Psoas muscle (tissue), 8 donors: Measurements from ENCODE around the gene SLC16A7. TPM values are rescaled to one million over a fixed set of nuclear protein-coding genes. Genes with fewer than 3 reads are reported as not detected.

Experiments used
- ATAC-seq, 4 donors: fragments of 200-7000 bp; cut with Tn5 transposase; one replicate each; pipeline ENCODE4 v1.9.1; 2020; ENCODE audit warnings: moderate library complexity in 3 of 4, mild to moderate bottlenecking in 2 of 4
- DNase-seq, 2 donors: peaks; one replicate each; pipeline ENCODE4 v3.0.0-alpha.2; 2020
- H3K27ac ChIP-seq: fragments of 200-600 bp; one replicate; pipeline ENCODE4 v1.8.0; 2022
- H3K27me3 ChIP-seq, 3 donors: fragments of 200-600 bp in 1 of 3; one replicate each; pipeline versions ENCODE4 v1.6.1 to v1.8.0; 2013 to 2022; ENCODE audit warnings: low read length in 2 of 3, mild to moderate bottlenecking in 2 of 3, moderate library complexity in 1 of 3; ENCODE audit not compliant: insufficient read depth in 3 of 3
- H3K36me3 ChIP-seq, 2 donors: fragments of 200-600 bp in 1 of 2; one replicate each; pipeline versions ENCODE4 v1.6.1 to v1.8.0; 2013 to 2022; ENCODE audit warnings: low read depth in 1 of 2, mild to moderate bottlenecking in 1 of 2, moderate library complexity in 1 of 2; ENCODE audit not compliant: insufficient read depth in 1 of 2
- H3K4me1 ChIP-seq: fragments of 200-600 bp; one replicate; pipeline ENCODE4 v1.8.0; 2022
- H3K4me3 ChIP-seq: fragments of 200-600 bp; one replicate; pipeline ENCODE4 v1.8.0; 2022; ENCODE audit warnings: mild to moderate bottlenecking
- H3K9me3 ChIP-seq: fragments of 200-600 bp; one replicate; pipeline ENCODE4 v1.8.0; 2022
- CTCF ChIP-seq: fragments of 200-600 bp; IDR thresholded peaks from one replicate; pipeline ENCODE4 v1.8.0; 2022; ENCODE audit warnings: antibody characterized with exemption
- WGBS, 3 donors: extraction: QIAGEN DNeasy Blood & Tissue Kit; methylation state at CpG; one replicate each; pipeline versions ENCODE4 v1.1.6 to v1.1.7; 2013; 5-methylcytosine and 5-hydroxymethylcytosine counted together
- intact Hi-C, 2 donors: fragments of 100-400 bp; cut with DNase I; formaldehyde crosslinking; loops; one replicate each; pipeline versions ENCODE4 v1.11.0 to v1.14.2; 2022
- polyA plus RNA-seq, 3 donors: library from polyadenylated mRNA; stranded (reverse); fragments of 200-250 nt; gene quantifications; one replicate each; pipeline ENCODE4 v1.2.3, GENCODE V29; 2013
- total RNA-seq, 4 donors: library from RNA; stranded (reverse); fragmentation: NEBNext Ultra II Directional in 2 of 4; extraction: Animal tissue kit (Norgen Biotek cat#: 25700) in 2 of 4; gene quantifications; one replicate each; pipeline versions ENCODE4 v1.2.1 to v1.2.4, GENCODE V29; 2021 to 2023
- donor health status: healthy with polysubstance abuse.
- donor health status: DM: no; HTN: no; CAD: no; lungs with moderate emphysema.
- donor health status: Bipolar disorder and iron deficiency.
- donor health status: healthy.
- donor health status: DM: yes; HTN: yes; CAD: no.
- donor health status: DM: no; HTN: no; CAD: no.
- donor health status: DM: no; HTN: no; CAD: no.
- donor health status: DM: yes; HTN: yes; CAD: no.

The SLC16A7 gene
- total and polyA plus RNA-seq, 7 donors: 0.49 to 27.4 (median 5.0) TPM

- no peak for ATAC-seq
- no peaks in the 10 kb centered on the region for H3K4me1 ChIP-seq
- H3K9me3 ChIP-seq: no peaks in the 10 kb centered on the region
- H3K27ac ChIP-seq: no peak overlapping the region
- TF ChIP-seq CTCF: no peak
- DNase-seq: no peak
- no peaks in the 10 kb centered on the region for H3K36me3 ChIP-seq
- intact Hi-C loops: no loop called here
- no peak overlapping the region for H3K4me3 ChIP-seq
- H3K27me3 ChIP-seq: no peaks in the 10 kb centered on the region
- WGBS, 3 donors: 81 to 85% (median 82%) methylated on average over 2 of the region's 2 CpGs
Measured at GRCh38 chr12:59710964-59711363, 115.1 kb downstream of the SLC16A7 start.

GRCh38 chr12:59715434-59715833 is 119.6 kb downstream of the SLC16A7 start:
- Histone ChIP-seq H3K27me3 (no peaks in the 10 kb centered on the region), H3K4me1 (no peaks in the 10 kb centered on the region), H3K27ac (no peak overlapping the region), H3K4me3 (no peak overlapping the region), H3K9me3 (no peaks in the 10 kb centered on the region), H3K36me3 (no peaks in the 10 kb centered on the region)
- ATAC-seq (no peak), DNase-seq (no peak)
- WGBS, 3 donors: 92 to 96% (median 94%) methylated on average over 2 of the region's 2 CpGs
- TF ChIP-seq CTCF: no peak
- intact Hi-C loops: no loop called here

GRCh38 chr12:59716043-59716442 is 120.2 kb downstream of the SLC16A7 start:
- Histone ChIP-seq H3K27me3 (no peaks in the 10 kb centered on the region), H3K27ac (no peak overlapping the region), H3K9me3 (no peaks in the 10 kb centered on the region), H3K36me3 (no peaks in the 10 kb centered on the region), H3K4me3 (no peak overlapping the region), H3K4me1 (no peaks in the 10 kb centered on the region)
- ATAC-seq (no peak), DNase-seq (no peak)
- TF ChIP-seq CTCF: no peak
- WGBS, 3 donors: 76 to 94% (median 93%) methylated on average over 4 of the region's 4 CpGs
- intact Hi-C loops: no loop called here

GRCh38 chr12:59717436-59717835 is 121.6 kb downstream of the SLC16A7 start:
- H3K27ac ChIP-seq: no peak overlapping the region
- ATAC-seq: no peak
- no peaks in the 10 kb centered on the region for H3K9me3 ChIP-seq
- intact Hi-C loops: no loop called here
- H3K36me3 ChIP-seq: no peaks in the 10 kb centered on the region
- DNase-seq: no peak
- H3K4me1 ChIP-seq: no peaks in the 10 kb centered on the region
- no peak overlapping the region for H3K4me3 ChIP-seq
- TF ChIP-seq CTCF: no peak
- WGBS, 3 donors: 46 to 55% (median 54%) methylated on average over 2 of the region's 2 CpGs
- no peaks in the 10 kb centered on the region for H3K27me3 ChIP-seq

- Histone ChIP-seq H3K27me3 (no peaks in the 10 kb centered on the region), H3K4me3 (no peak overlapping the region), H3K36me3 (no peaks in the 10 kb centered on the region), H3K27ac (no peak overlapping the region), H3K9me3 (no peaks in the 10 kb centered on the region), H3K4me1 (no peaks in the 10 kb centered on the region)
- intact Hi-C loops: no loop called here
- no peak for TF ChIP-seq CTCF
- 17 to 40% (median 31%) methylated on average over 2 of the region's 2 CpGs for WGBS, 3 donors
- ATAC-seq: no peak
- no peak for DNase-seq
Measured at GRCh38 chr12:59719701-59720100, 123.9 kb downstream of the SLC16A7 start.
